MCF 10A (cell line): ENCODE measurements around the gene OAT. TPM values are rescaled to one million over a fixed set of nuclear protein-coding genes. Genes with fewer than 3 reads are reported as not detected.

Experiments
- BruUV-seq: library from RNA; stranded (reverse); fragments of 400-500 nt; replicated peaks from 2 replicates; lab custom pipeline; 2021; lab: Mats Ljungman, UMichigan
- CTCF ChIA-PET: fragments of 300-600 bp; sonication (Branson Sonifier 250); formaldehyde crosslinking; extraction: SDS; loops from one replicate; lab custom pipeline; 2021; ENCODE audit warnings: antibody characterized with exemption, inconsistent platforms; lab: Yijun Ruan, JAX
- POLR2A ChIA-PET: fragments of 300-600, 350-650 bp; sonication (Branson Sonifier 250); formaldehyde crosslinking; extraction: SDS; loops from one replicate; lab custom pipeline; 2020; ENCODE audit warnings: antibody characterized with exemption, inconsistent platforms; lab: Yijun Ruan, JAX
- DNase-seq: peaks from one replicate; pipeline ENCODE4 v3.0.0-alpha.2; 2018; ENCODE audit not compliant: unreplicated experiment
- H3K27ac Mint-ChIP-seq: one replicate; pipeline ENCODE4 v1.8.0; 2022; ENCODE audit warnings: mild to moderate bottlenecking, low read depth, mixed read lengths; ENCODE audit not compliant: unreplicated experiment
- H3K27me3 Mint-ChIP-seq: one replicate; pipeline ENCODE4 v1.8.0; 2022; ENCODE audit warnings: mixed read lengths; ENCODE audit not compliant: insufficient read depth, unreplicated experiment
- H3K36me3 Mint-ChIP-seq: one replicate; pipeline ENCODE4 v1.8.0; 2022; ENCODE audit warnings: mild to moderate bottlenecking, moderate library complexity, mixed read lengths; ENCODE audit not compliant: insufficient read depth, unreplicated experiment
- H3K4me1 Mint-ChIP-seq: one replicate; pipeline ENCODE4 v1.8.0; 2022; ENCODE audit warnings: mixed read lengths; ENCODE audit not compliant: insufficient read depth, unreplicated experiment
- H3K4me3 Mint-ChIP-seq: one replicate; pipeline ENCODE4 v1.8.0; 2022; ENCODE audit warnings: mild to moderate bottlenecking, moderate library complexity, mixed read lengths; ENCODE audit not compliant: unreplicated experiment
- H3K9me3 Mint-ChIP-seq: one replicate; pipeline ENCODE4 v1.8.0; 2022; ENCODE audit warnings: mixed read lengths; ENCODE audit not compliant: unreplicated experiment
- intact Hi-C: fragments of 100-400 bp; cut with micrococcal nuclease; formaldehyde crosslinking; loops from 2 replicates; pipeline ENCODE4 v1.14.1; 2022
- total RNA-seq: library from RNA; stranded (reverse); gene quantifications from 2 replicates; pipeline ENCODE4 v1.2.3, GENCODE V29; 2022
- TF ChIP-seq, protein P1 (sequence below): fragments of 200-600 bp; IDR thresholded peaks from one replicate; pipeline ENCODE4 v1.8.0; 2022; ENCODE audit warnings: antibody characterized with exemption, mild to moderate bottlenecking; ENCODE audit not compliant: unreplicated experiment

OAT gene
- total RNA-seq, 1 experiment from 2014 or later = 68.1 TPM

DNA sequence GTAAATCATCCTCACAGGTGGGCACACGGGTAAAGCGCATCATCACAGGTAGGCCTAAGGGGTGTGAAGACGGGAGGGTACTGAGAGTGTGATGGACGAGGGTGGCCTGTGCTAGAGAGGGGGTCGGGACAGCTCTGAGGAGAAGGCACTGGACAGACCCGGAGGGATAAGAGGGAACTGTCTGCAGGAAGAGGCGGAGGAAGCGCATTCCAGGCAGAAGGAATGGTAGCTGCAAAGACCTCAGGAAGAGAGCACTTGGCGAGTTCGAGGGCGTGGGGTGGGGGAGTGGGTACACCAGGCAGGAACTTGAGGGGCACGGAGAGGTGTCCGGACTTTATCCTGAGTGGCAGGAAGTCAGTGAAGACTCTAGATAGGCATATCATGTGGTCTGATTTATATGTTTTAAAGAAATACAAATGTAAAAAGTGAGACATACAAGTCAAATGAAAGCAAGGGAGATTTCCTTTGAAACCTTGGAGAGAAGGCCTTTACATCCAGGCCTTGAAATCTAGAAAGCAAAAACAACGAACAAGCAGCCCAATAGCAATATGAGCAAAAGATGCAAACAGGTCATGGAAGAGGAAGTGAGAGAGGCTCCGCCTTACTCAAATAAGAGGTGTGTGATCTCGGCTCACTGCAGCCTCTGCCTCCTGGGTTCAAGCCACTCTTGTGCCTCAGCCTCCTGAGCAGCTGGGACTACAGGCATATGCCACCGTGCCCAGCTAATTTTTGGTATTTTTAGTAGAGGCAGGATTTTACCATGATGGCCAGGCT is 46.5 kb upstream of the OAT start:
- H3K4me3 Mint-ChIP-seq = no peak overlapping the region
- H3K36me3 Mint-ChIP-seq = no peaks in the 10 kb centered on the region
- H3K27me3 Mint-ChIP-seq = no peaks in the 10 kb centered on the region
- no peak overlapping the region for H3K27ac Mint-ChIP-seq
- H3K4me1 Mint-ChIP-seq = peaks cover 13% of the 10 kb centered on the region
- TF ChIP-seq, protein P1, sequence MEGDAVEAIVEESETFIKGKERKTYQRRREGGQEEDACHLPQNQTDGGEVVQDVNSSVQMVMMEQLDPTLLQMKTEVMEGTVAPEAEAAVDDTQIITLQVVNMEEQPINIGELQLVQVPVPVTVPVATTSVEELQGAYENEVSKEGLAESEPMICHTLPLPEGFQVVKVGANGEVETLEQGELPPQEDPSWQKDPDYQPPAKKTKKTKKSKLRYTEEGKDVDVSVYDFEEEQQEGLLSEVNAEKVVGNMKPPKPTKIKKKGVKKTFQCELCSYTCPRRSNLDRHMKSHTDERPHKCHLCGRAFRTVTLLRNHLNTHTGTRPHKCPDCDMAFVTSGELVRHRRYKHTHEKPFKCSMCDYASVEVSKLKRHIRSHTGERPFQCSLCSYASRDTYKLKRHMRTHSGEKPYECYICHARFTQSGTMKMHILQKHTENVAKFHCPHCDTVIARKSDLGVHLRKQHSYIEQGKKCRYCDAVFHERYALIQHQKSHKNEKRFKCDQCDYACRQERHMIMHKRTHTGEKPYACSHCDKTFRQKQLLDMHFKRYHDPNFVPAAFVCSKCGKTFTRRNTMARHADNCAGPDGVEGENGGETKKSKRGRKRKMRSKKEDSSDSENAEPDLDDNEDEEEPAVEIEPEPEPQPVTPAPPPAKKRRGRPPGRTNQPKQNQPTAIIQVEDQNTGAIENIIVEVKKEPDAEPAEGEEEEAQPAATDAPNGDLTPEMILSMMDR = no peak
- no peak for DNase-seq
- ChIA-PET POLR2A (no interaction called here), CTCF (interaction anchor here (0.7 kb wide), 1 partner anchor 64 kb away, joined by 3 read pairs; no protein-coding TSS in a partner anchor)
- no peaks in the 10 kb centered on the region for H3K9me3 Mint-ChIP-seq
- intact Hi-C loops = no loop called here
- BruUV-seq = no TSS peak

DNA sequence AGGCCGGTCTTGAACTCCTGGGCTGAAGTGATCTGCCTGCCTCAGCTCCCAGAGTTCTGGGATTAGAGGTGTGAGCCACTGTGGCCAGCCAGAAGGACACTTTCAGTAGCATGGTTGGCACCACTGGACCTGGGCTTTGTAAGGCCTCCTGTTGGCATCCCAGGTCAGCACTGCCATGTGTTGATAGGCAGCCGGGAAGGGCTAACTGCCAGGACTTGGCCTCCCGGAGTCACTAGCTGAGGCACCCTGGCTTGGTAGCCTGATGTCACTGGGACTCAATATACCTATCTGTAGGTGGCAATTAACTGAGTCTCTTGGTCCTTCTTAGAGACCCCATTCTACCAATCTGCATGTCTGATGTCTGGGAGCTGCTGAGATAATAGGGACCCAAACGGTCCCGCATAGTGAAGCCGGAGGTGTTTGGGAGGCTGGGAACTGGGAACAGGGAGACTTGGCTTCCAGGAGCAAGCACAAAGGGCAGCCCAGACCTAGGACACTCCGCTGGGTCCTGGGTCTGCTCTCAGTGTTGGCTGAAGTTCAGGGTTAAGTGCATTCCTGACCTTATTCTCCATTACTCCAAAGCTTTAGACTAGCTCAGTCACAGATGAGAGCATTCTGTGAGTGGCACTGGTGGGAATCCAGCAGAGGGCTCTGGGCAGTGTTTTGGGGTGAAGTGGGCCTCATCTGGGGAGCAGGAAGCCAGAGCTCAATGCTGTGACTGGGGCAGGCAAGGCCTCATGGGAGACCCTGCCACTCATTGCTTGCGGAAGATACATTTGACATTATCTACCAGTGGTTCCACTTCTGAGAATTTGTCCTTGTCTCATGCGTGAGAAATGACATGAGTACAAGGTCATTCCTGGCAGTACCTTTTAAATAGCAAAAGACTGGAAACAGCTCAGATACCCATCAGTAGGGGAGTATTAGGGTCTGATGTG is 45.6 kb upstream of the OAT start:
- CTCF ChIA-PET = interaction anchor here (0.6 to 0.7 kb wide), 2 partner anchors 65 to 311 kb away, joined by 3 read pairs; no protein-coding TSS in a partner anchor
- POLR2A ChIA-PET = no interaction called here
- peaks cover 13% of the 10 kb centered on the region for H3K4me1 Mint-ChIP-seq
- H3K9me3 Mint-ChIP-seq = no peaks in the 10 kb centered on the region
- H3K36me3 Mint-ChIP-seq = no peaks in the 10 kb centered on the region
- no TSS peak for BruUV-seq
- no peak for DNase-seq
- no peaks in the 10 kb centered on the region for H3K27me3 Mint-ChIP-seq
- intact Hi-C loops = no loop called here
- no peak overlapping the region for H3K27ac Mint-ChIP-seq
- TF ChIP-seq, protein P1 = no peak
- H3K4me3 Mint-ChIP-seq = no peak overlapping the region

- H3K9me3 Mint-ChIP-seq = no peaks in the 10 kb centered on the region
- no peak for DNase-seq
- TF ChIP-seq, protein P1 = no peak
- no peaks in the 10 kb centered on the region for H3K27me3 Mint-ChIP-seq
- peak overlapping the region; percentile 68 for H3K4me3 Mint-ChIP-seq
- intact Hi-C loops = no loop called here
- ChIA-PET CTCF (interaction anchor here (0.6 kb wide), 1 partner anchor 67 kb away, joined by 4 read pairs; no protein-coding TSS in a partner anchor), POLR2A (interaction anchor here (0.8 to 3.3 kb wide), 2 partner anchors 27 to 44 kb away, joined by 3 to 16 read pairs; partner anchors contain the start of gene OAT)
- no peaks in the 10 kb centered on the region for H3K36me3 Mint-ChIP-seq
- H3K27ac Mint-ChIP-seq = no peak overlapping the region
- BruUV-seq = no TSS peak
- peaks cover 13% of the 10 kb centered on the region for H3K4me1 Mint-ChIP-seq
Observed at GRCh38 chr10:124462348-124462695, 43.6 kb upstream of the OAT start.
